HepG2 (cell line): Measurements from ENCODE around the gene PIP5KL1. TPM values are rescaled to one million over a fixed set of nuclear protein-coding genes. Genes with fewer than 3 reads are reported as not detected.

Experiments used
- BATF2 ChIP-seq: sonication (generic); formaldehyde crosslinking; IDR thresholded peaks from 2 replicates; pipeline ENCODE4 v1.8.0; 2022; ENCODE audit warnings: mild to moderate bottlenecking, missing genetic modification reagents, moderate library complexity
- DRAP1 ChIP-seq: IDR thresholded peaks from 2 replicates; pipeline ENCODE4 v1.6.1; 2016; ENCODE audit warnings: missing genetic modification reagents, missing compliant biosample characterization
- GMEB1 ChIP-seq: sonication (generic); formaldehyde crosslinking; IDR thresholded peaks from 2 replicates; pipeline ENCODE4 v1.5.1; 2020; ENCODE audit warnings: missing genetic modification reagents, mild to moderate bottlenecking, borderline replicate concordance
- HMGXB4 ChIP-seq, 2 experiments: sonication (generic) in 1 of 2; formaldehyde crosslinking in 1 of 2; IDR thresholded peaks; 2 replicates each; pipeline versions ENCODE4 v1.4.0 to v1.6.1; 2018 to 2020; ENCODE audit warnings: missing genetic modification reagents in 2 of 2, borderline replicate concordance in 1 of 2, low read depth in 1 of 2, mild to moderate bottlenecking in 1 of 2, missing biosample characterization in 1 of 2
- ISL2 ChIP-seq: sonication (generic); formaldehyde crosslinking; IDR thresholded peaks from 2 replicates; pipeline ENCODE4 v1.5.0; 2020; ENCODE audit warnings: missing genetic modification reagents
- JUNB ChIP-seq: sonication (generic); formaldehyde crosslinking; IDR thresholded peaks from 2 replicates; pipeline ENCODE4 v1.8.0; 2022; ENCODE audit warnings: missing genetic modification reagents, mild to moderate bottlenecking, borderline replicate concordance
- MIER2 ChIP-seq: IDR thresholded peaks from 2 replicates; pipeline ENCODE4 v1.6.1; 2016; ENCODE audit warnings: missing biosample characterization, missing genetic modification reagents
- POLR2AphosphoS5 ChIP-seq: IDR thresholded peaks from 2 replicates; pipeline ENCODE4 v1.6.1; 2012; ENCODE audit warnings: low read depth, low read length
- PREB ChIP-seq: sonication (generic); formaldehyde crosslinking; IDR thresholded peaks from 2 replicates; pipeline ENCODE4 v1.4.0; 2020; ENCODE audit warnings: missing genetic modification reagents
- THAP11 ChIP-seq: IDR thresholded peaks from 2 replicates; pipeline ENCODE4 v1.6.1; 2016; ENCODE audit warnings: missing biosample characterization, missing genetic modification reagents
- TMF1 ChIP-seq: sonication (generic); formaldehyde crosslinking; IDR thresholded peaks from 2 replicates; pipeline ENCODE4 v1.8.1; 2022; ENCODE audit warnings: low read depth, missing genetic modification reagents
- XRCC5 ChIP-seq: fragments of 200-400 bp; formaldehyde crosslinking; optimal IDR thresholded peaks from 2 replicates; pipeline ENCODE3; 2017; ENCODE audit warnings: mild to moderate bottlenecking, low read length
- ZBTB7B ChIP-seq: sonication (generic); formaldehyde crosslinking; IDR thresholded peaks from 2 replicates; pipeline ENCODE4 v1.4.0; 2020; ENCODE audit warnings: missing genetic modification reagents
- ZFP36 ChIP-seq: fragments of 150-350 bp; IDR thresholded peaks from 2 replicates; pipeline ENCODE4 v1.6.1; 2018; ENCODE audit warnings: borderline replicate concordance, low read length, low read depth; ENCODE audit not compliant: partially characterized antibody
- ZFP37 ChIP-seq: sonication (generic); formaldehyde crosslinking; IDR thresholded peaks from 2 replicates; pipeline ENCODE4 v1.4.0; 2020; ENCODE audit warnings: missing genetic modification reagents, borderline replicate concordance
- ZFP62 ChIP-seq: sonication (generic); formaldehyde crosslinking; IDR thresholded peaks from 2 replicates; pipeline ENCODE4 v1.4.0; 2020; ENCODE audit warnings: missing genetic modification reagents
- ZNF343 ChIP-seq: sonication (generic); formaldehyde crosslinking; IDR thresholded peaks from 2 replicates; pipeline ENCODE4 v1.4.0; 2020; ENCODE audit warnings: mild to moderate bottlenecking, missing genetic modification reagents
- ZNF354B ChIP-seq: sonication (generic); formaldehyde crosslinking; IDR thresholded peaks from 2 replicates; pipeline ENCODE4 v1.8.0; 2022; ENCODE audit warnings: mild to moderate bottlenecking, missing genetic modification reagents
- ZNF546 ChIP-seq: sonication (generic); formaldehyde crosslinking; conservative IDR thresholded peaks from 2 replicates; pipeline ENCODE4 v1.8.1; 2023; ENCODE audit warnings: mild to moderate bottlenecking, missing genetic modification reagents
- ZNF576 ChIP-seq: sonication (generic); formaldehyde crosslinking; IDR thresholded peaks from 2 replicates; pipeline ENCODE4 v1.4.0; 2020; ENCODE audit warnings: mild to moderate bottlenecking, missing genetic modification reagents
- ZXDC ChIP-seq: sonication (generic); formaldehyde crosslinking; IDR thresholded peaks from 2 replicates; pipeline ENCODE4 v1.5.0; 2020; ENCODE audit warnings: mild to moderate bottlenecking, missing genetic modification reagents
- polyA plus RNA-seq, 8 experiments: library from polyadenylated mRNA; depleted of rRNA in 3 of 8; stranded (reverse) in 7 of 8; unstranded in 1 of 8; fragments of >200 nt; fragmentation: Illumina TruSeq in 4 of 8; extraction: Trizol in 4 of 8; gene quantifications; 2 replicates each; pipeline versions ENCODE4 v1.2.1 to v1.2.3, GENCODE V29; 2011 to 2016; ENCODE audit warnings: low read depth in 4 of 8, missing spikeins in 1 of 8, mixed read lengths in 1 of 8; ENCODE audit not compliant: insufficient read depth in 1 of 8
- total RNA-seq, 5 experiments: library from RNA; depleted of rRNA; stranded (reverse); fragments of >200 nt; fragmentation: Illumina TruSeq; extraction: Trizol; gene quantifications; 2 replicates each; pipeline ENCODE4 v1.2.3, GENCODE V29; 2016; ENCODE audit warnings: low read depth in 1 of 5

Gene PIP5KL1
- total and polyA plus RNA-seq, 2 of the 13 experiments (the other 11 are each of a cell fraction or from before 2014, with no cell fraction given), result 0.20 to 0.49 TPM

- TF ChIP-seq PREB (no peak), JUNB (no peak), XRCC5 (peak; percentile 47), ZFP62 (CRISPR knock-in tag) (no peak), GMEB1 (CRISPR knock-in tag) (no peak), MIER2 (CRISPR knock-in tag) (no peak), TMF1 (CRISPR knock-in tag) (no peak), ZNF343 (CRISPR knock-in tag) (no peak), ZNF546 (CRISPR knock-in tag) (no peak), THAP11 (peak; percentile 70), ZXDC (CRISPR knock-in tag) (no peak), HMGXB4 (CRISPR knock-in tag; IDR thresholded peaks at IDR 0.05; ENCODE audit: borderline replicate concordance in 1 of 2, low read depth in 1 of 2) (peak; percentile 18 to 57; a peak in 2 of 4 replicates), ZNF576 (CRISPR knock-in tag) (no peak), POLR2AphosphoS5 (no peak), ZBTB7B (CRISPR knock-in tag) (no peak), DRAP1 (CRISPR knock-in tag) (no peak), ZNF354B (CRISPR knock-in tag) (no peak), BATF2 (no peak), ISL2 (CRISPR knock-in tag) (no peak), ZFP37 (CRISPR knock-in tag) (no peak), ZFP36 (no peak)
These were observed 8.9 kb downstream of the PIP5KL1 start (continued) for GRCh38 chr9:127921557-127922120.
